GM18505 (cell line): ENCODE measurements around the gene POP5.
"Not testable (repeated sequence)": the region's sequence is repeated elsewhere in the genome, so short reads cannot be mapped to it uniquely, and the experiment has no call there.

ENCODE experiments used
- ATAC-seq: cut with Tn5 transposase; IDR thresholded peaks from one replicate; pipeline ENCODE4 v1.9.1; 2021; ENCODE audit not compliant: unreplicated experiment
- POLR2A ChIP-seq: IDR thresholded peaks from 4 replicates; pipeline ENCODE4 v1.6.1; 2011; ENCODE audit warnings: borderline replicate concordance; ENCODE audit not compliant: insufficient read depth, insufficient read length; ENCODE audit errors: extremely low read depth

Gene POP5

GRCh38 chr12:120538281-120539156 lies 42.7 kb downstream of the POP5 start:
- no peak for ATAC-seq
- no peak for TF ChIP-seq POLR2A

- TF ChIP-seq POLR2A: no peak
Measured at GRCh38 chr12:120537856-120538220, 43.4 kb downstream of the POP5 start.

GRCh38 chr12:120536064-120536791 lies 45.0 kb downstream of the POP5 start:
- no peak for TF ChIP-seq POLR2A
- ATAC-seq: no peak

More at GRCh38 chr12:120537856-120538220, 43.4 kb downstream of the POP5 start:
- ATAC-seq: no peak

- peak; percentile 32 for ATAC-seq
- TF ChIP-seq POLR2A: no peak
Measured at GRCh38 chr12:120534703-120535655, 46.2 kb downstream of the POP5 start.

- TF ChIP-seq POLR2A: peak; percentile 99
- ATAC-seq: peak; percentile 61
Measured at GRCh38 chr12:120534203-120534702, 46.9 kb downstream of the POP5 start, which contains the start of gene RNF10. Gene RNF10 (plus strand): TSS chr12:120534356. CDS start chr12:120534812, 456 bp downstream.

- no peak for TF ChIP-seq POLR2A
- no peak for ATAC-seq
Measured at GRCh38 chr12:120532701-120533238, 48.4 kb downstream of the POP5 start.

- ATAC-seq: not testable (repeated sequence)
Measured at GRCh38 chr12:120530418-120530761, 50.8 kb downstream of the POP5 start.

- peak; percentile 16 for TF ChIP-seq POLR2A
- no peak for ATAC-seq
Measured at GRCh38 chr12:120529641-120530417, 51.4 kb downstream of the POP5 start.

- peak; percentile 66 for ATAC-seq
- peak; percentile 88 for TF ChIP-seq POLR2A
Measured at GRCh38 chr12:120528861-120529525, 52.2 kb downstream of the POP5 start, which contains the start of gene COQ5. Gene COQ5 (minus strand): TSS chr12:120529158. CDS start chr12:120529141, 17 bp downstream.
